Thyroid gland (tissue), 4 donors: ENCODE data around the gene SWT1.

Experiments
- CTCF ChIP-seq, 6 experiments: fragments of 200-600 bp in 3 of 6; fragments of 450-650 bp in 3 of 6; sonication (generic) in 3 of 6; IDR thresholded peaks; one replicate each; pipeline ENCODE4 v1.5.1; 2016 to 2019; ENCODE audit warnings: antibody characterized with exemption in 6 of 6, mild to moderate bottlenecking in 2 of 6, inconsistent platforms in 1 of 6, moderate library complexity in 1 of 6
- POLR2A ChIP-seq, 2 donors: fragments of 450-650 bp; IDR thresholded peaks; one replicate each; pipeline ENCODE4 v1.6.1; 2017; ENCODE audit warnings: antibody characterized with exemption in 2 of 2, mild to moderate bottlenecking in 2 of 2, moderate library complexity in 1 of 2

DNA sequence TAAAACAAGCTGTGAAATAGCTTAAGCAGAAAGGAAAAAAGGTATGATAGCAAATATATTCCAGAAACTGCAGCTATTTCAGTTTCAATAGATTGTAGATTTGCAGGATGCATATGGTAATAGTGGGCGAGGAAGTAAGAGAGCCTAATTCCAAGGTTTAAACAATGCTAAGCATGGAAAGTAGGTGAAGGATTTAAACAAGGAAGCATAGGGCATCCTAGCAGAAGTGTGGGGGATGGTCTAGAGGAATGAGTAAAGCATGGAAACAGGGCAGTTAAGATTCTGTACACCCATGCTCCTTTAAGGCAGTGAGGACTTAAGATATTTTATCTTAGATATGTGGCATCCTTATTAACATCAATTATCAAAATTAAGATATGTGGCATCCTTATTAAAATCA is 157.4 kb downstream of the SWT1 start:
- TF ChIP-seq POLR2A (IDR thresholded peaks at IDR 0.05) (no peak), CTCF (IDR thresholded peaks at IDR 0.05) (no peak)
